NK-92 (cell line): Measurements from ENCODE around the gene PLEKHG4B.

ENCODE experiments used
- DNase-seq: peaks from one replicate; lab custom pipeline; 2025; ENCODE audit not compliant: unreplicated experiment; lab: John Stamatoyannopoulos, UW

PLEKHG4B gene

DNA sequence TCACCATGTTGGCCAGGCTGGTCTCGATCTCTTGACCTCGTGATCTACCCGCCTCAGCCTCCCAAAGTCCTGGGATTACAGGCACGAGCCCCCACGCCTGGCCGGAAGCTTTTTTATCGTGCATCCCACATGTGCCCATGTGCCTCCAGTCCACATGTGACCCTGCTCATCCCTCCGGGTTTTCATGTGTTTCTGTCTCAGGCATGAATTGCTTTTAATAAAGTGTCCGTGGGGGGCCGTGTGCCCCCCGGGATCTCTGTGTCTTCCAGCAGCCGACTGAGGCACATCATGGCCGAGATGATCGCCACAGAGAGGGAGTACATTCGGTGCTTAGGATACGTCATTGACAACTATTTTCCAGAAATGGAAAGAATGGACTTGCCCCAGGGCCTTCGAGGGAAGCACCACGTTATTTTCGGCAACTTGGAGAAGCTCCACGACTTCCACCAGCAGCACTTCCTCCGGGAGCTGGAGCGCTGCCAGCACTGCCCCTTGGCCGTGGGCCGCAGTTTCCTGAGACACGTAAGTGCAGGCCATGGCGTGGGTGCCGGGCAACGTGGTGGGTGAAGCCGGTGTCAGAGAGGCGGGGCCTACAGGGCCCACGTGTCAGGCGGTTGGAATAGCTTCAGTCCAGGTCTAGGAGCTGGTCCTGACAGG lies 77.2 kb downstream of the PLEKHG4B start:
- no peak for DNase-seq

GRCh38 chr5:169728-170094 lies 77.7 kb downstream of the PLEKHG4B start:
- no peak for DNase-seq

DNA sequence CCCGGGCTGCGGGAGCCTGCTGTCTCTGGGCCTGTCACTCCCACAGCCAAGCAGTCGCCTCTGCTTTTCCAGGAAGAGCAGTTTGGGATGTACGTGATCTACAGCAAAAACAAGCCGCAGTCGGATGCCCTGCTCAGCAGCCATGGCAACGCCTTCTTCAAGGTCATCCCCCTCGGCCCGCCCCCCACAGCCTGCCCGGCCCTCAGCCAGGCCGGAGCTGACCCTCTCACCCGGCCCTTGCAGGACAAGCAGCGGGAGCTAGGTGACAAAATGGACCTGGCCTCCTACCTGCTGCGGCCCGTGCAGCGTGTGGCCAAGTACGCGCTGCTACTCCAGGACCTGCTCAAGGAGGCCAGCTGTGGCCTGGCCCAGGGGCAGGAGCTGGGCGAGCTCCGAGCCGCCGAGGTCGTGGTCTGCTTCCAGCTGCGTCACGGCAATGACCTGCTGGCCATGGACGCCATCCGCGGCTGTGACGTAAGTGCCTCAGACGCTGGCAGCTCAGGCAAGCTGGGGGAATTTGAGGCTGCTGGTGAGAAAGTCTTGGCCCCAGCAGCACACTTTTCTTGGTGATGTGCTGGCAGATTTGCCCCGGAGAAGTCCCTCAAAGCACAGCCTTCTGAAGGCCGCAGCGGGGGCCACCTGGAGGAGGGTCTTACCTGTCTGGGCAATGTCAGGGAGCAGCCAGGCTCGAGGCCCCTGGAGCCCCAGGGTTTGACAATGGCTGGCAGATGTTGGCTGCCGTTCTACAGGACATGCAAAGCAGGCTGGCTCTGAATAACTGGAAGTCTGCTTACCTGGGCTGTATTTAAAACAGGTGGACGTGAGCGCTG lies 79.2 kb downstream of the PLEKHG4B start:
- no peak for DNase-seq

GRCh38 chr5:171801-172331 lies 79.9 kb downstream of the PLEKHG4B start:
- no peak for DNase-seq

DNA sequence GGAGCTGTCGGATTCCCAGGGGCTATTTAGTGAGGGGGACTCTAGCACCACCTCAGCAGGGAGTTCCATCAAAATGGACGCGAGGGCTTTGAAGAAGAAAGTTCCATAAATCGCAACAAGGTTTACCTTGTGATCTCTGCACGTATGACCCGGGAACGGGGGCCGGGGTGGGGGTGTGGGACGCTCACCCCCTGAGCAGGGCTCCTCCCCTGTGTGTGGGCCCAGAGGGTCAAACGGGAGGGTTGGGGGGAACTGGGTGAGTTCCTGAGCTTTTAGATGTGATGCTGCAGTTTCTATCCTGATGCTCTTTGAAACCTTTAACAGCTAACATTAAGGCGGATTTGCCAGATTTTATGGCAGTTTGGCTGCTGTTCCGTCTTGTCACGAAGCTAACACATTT lies 80.5 kb downstream of the PLEKHG4B start:
- no peak for DNase-seq

DNA sequence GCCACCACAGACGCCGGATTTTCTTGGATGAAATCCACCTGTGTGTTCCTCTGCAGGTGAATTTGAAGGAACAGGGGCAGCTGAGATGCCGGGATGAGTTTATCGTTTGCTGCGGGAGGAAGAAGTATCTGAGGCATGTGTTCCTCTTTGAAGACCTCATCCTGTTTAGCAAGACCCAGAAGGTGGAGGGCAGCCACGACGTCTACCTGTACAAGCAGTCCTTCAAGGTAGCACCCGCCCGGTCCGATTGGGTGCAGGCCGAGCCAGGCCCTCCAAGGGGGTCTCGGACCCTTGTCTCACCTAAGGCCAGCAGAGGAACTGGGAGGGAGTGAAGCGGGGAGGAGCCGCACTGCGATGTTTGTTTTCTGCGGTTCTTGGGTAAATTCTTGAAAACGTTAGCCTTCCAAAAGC lies 80.9 kb downstream of the PLEKHG4B start:
- no peak for DNase-seq

- DNase-seq, result no peak
Measured at GRCh38 chr5:173392-174290, 81.7 kb downstream of the PLEKHG4B start.

DNA sequence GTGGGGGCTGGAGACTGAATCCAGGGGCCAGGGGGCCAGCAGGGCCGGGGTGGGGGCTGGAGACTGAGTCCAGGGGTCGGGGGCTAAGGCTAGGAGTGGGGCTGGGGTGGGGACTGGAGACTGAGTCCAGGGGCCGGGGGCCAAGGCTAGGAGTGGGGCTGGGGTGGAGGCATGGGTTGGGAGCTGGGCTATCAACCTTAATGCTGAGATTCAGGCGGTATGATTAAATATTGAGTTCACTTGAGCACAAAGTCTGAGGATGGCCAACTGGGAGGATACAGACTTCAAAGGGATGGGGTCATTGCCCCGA lies 82.3 kb downstream of the PLEKHG4B start:
- no peak for DNase-seq

GRCh38 chr5:174876-175465 lies 83.0 kb downstream of the PLEKHG4B start:
- no peak for DNase-seq

DNA sequence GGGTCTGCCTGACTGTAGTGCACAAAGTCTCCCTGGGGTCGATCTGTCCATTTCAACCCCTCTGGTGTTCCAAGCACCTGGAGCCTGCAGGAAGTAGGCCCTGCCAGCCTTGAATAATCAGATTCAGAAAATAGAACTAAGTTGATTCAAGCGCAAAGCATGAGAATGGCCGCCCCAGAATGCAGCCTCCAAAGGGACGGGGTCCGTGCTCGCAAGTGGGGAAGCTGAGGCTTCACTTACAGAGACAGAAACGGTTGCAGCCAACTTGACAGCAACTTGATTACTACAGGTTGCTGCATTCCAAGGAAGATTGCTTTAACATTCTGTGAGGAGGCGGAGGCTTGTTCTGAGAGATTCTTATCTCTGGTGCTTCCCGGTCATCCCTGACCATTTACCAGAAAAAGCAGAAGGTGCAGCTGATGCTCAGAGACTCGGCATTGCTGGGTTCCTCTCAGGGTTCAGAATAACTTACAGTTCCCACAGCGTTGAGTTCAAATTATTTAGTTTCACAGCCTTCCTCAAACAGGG lies 84.4 kb downstream of the PLEKHG4B start:
- DNase-seq, result no peak

- no peak for DNase-seq
Measured at GRCh38 chr5:178110-178509, 86.1 kb downstream of the PLEKHG4B start.

DNA sequence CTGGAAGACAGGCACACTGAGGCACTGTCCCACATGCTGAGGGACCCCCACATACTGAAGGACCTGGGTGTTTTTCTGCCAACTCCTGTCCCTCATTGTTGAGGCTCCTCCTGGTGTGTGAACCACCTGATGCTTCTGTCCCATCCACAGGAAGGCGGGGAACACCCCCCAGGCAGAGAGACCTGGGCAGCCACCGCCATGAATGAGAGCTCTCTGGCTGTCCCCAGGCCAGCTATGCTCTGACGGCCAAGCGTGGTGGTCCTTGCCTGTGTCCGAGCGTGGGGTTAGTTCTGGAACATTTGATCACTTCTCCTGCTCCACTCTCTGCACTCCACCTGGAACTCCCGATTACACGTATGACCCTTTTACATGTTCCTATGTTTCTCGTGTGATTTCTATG lies 87.4 kb downstream of the PLEKHG4B start:
- DNase-seq, result no peak

DNA sequence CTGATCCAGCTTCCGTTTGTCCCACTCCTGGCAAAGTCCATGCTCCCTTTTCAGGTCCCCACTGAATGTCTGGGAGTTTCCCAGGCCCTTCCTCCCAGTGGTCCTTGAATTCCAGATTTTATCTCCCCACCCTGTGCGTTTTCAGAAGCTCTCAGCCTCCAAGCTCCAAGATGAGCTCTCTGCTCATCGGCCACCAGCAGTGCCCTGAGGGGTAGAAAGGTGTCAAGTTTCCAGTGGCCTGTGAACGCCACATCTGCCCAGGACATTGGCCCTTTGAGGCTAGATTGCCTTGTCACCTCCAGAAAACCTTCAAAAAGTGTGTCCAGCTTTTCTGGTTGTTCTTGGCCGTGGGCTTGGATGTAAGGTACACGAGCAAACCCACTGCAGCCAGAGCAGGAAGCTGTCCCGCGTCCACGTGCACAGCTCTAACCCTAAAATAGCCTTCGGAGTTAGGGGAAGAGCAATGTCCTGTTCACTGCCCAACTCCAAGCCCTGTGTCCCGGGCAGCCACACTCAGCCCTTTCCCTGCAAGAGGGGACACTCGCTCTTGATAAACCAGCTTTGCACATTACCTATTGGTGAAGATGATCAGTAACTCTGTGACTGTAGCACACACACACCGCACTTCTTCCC lies 88.4 kb downstream of the PLEKHG4B start:
- DNase-seq, result no peak

DNA sequence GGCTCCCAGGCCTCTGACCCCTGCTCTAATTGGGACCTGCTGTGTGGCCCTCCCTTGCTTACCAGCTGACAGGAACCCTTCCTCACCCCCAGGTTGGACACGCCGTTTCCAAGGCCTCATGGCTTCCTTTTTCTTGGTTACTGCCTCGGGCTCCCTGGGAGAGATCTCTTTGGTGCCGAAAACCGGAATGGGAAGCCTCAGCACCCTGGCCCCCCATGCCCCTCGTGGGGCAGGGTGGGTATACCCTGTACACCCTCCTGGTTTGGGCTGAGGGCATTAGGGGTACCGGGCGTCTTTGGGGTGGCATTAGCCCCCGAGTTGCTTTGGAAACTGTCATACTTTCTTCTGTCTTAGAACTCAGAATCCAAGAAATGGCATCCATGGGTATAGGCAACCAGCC lies 89.2 kb downstream of the PLEKHG4B start:
- no peak for DNase-seq

GRCh38 chr5:181566-181965 lies 89.6 kb downstream of the PLEKHG4B start:
- no peak for DNase-seq

DNA sequence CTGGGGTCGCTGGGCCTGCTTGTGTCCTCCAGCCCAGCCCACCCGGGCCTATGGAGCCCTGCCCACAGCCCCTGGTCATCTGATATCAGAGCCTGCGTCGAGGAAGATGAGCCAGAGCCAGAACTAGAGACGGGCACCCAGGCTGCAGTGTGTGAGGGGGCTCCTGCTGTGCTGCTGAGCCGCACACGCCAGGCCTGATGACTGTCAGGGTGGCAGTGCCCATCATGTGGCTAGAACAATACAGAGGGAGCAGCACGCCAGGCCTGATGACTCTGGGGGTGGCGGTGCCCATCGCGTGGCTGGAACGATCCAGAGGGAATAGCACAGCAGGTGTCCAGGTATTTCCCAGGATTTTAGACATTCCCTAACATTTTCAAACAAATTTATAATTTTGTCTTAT lies 90.2 kb downstream of the PLEKHG4B start:
- no peak for DNase-seq

- DNase-seq, result no peak
Measured at GRCh38 chr5:184471-184870, 92.5 kb downstream of the PLEKHG4B start.

DNA sequence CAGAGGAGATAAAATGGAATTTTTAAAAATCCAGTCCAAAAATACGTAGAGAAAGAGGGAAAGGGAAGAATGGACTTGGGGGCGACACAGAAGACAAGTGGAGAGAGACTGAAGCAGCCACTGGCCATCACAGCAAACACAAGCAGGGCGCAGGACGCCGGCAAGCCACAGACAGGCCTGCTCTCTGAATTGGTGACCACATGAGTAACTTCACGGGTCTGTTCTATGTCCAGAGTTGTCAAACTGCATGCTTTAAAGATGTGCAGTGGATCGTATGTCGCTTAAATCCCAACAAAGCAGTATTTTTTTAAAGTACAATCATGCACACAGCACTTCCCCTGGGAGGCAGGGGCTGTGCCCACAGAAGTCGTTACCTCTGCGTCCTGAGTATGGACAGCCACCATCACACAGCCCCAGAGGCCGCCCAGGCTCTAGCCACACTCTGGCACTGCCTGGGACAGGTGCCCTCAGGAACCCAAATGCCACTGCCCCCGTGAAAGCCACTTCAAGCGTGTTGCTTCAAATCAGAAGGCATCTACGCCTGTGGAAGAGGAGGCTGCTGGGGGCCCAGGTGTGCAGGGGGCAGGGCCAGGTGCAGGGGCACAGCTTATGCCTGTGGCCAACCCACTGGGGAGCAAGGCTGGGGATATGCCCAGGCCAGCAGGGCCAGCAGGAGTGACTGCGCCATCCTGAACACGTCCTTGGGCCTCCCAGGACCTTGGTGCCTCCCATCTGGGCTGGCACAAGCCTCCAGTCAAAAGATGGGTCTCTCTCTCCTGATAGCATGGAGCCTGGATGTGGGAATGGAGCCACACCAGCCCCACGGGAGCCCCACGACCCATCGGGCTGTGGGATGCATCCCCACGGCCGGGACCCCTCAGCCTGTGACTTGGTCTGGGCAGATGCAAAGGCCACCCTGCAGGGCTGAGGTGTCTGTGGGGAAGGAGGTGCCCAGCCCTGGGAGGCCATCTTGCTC lies 93.4 kb downstream of the PLEKHG4B start:
- DNase-seq, result no peak
